WI38 (cell line): ENCODE measurements around the gene PTBP2.

Source experiments
- H3K4me3 ChIP-seq: 2 replicates; pipeline ENCODE4 v1.5.1; 2011; ENCODE audit warnings: low read depth, mild to moderate bottlenecking, control low read depth, low read length
- TF ChIP-seq, protein P1 (sequence below): IDR thresholded peaks from 2 replicates; pipeline ENCODE4 v1.5.1; 2012; ENCODE audit warnings: low read depth, mild to moderate bottlenecking, control low read depth, low read length

PTBP2 gene

GRCh38 chr1:96820671-96821070, 99.1 kb downstream of the PTBP2 start:
- H3K4me3 ChIP-seq, result no peak overlapping the region
- TF ChIP-seq, protein P1, sequence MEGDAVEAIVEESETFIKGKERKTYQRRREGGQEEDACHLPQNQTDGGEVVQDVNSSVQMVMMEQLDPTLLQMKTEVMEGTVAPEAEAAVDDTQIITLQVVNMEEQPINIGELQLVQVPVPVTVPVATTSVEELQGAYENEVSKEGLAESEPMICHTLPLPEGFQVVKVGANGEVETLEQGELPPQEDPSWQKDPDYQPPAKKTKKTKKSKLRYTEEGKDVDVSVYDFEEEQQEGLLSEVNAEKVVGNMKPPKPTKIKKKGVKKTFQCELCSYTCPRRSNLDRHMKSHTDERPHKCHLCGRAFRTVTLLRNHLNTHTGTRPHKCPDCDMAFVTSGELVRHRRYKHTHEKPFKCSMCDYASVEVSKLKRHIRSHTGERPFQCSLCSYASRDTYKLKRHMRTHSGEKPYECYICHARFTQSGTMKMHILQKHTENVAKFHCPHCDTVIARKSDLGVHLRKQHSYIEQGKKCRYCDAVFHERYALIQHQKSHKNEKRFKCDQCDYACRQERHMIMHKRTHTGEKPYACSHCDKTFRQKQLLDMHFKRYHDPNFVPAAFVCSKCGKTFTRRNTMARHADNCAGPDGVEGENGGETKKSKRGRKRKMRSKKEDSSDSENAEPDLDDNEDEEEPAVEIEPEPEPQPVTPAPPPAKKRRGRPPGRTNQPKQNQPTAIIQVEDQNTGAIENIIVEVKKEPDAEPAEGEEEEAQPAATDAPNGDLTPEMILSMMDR, result no peak

DNA sequence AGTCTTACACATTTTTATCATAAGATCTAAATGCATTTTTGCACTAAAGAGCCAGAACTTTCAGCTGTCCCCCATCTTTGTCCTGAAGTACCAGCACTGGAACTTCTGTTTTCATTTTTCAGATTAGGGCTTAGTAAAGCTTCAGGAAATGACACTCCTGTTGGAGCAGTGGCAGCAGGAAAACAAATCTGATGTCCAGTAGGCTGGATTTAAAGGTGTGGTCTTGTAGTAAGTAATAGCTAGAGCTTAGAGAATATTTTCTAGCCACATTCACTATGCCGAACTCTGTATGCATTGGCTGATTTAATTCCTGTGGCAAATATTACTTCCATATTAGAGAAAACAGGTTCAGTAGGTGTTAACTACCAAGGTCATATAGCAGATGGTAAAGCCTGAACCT, 103.6 kb downstream of the PTBP2 start:
- TF ChIP-seq, protein P1, result no peak
- H3K4me3 ChIP-seq, result no peak overlapping the region

DNA sequence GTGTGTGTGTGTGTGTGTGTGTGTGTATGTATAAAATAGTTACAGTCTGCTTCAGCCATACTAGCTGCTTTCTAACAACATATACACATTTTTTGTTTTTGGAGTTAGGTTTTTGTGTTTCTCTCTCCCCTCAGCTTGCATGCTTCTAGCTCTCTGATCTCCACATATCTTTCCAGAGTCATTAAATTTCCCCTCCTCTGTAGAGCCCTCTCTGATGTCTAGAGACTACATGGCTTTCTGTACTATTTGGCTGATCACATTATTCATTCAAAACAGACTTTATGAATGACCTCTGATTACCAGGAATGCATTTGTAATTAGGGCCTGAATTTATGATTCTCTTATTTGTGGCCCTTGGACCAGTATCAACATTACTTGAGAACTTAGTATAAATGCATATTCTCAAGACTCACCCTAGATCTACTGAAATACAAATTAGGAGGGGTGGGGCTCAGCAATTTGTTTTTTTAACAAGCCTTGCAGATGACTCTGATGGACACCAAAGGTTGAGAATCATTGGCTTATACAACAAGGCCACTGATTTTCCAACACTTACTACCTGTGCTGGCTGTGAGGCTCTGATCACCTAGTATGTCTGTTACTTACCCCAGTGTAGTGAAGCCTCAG, 104.5 kb downstream of the PTBP2 start:
- no peak overlapping the region for H3K4me3 ChIP-seq
- TF ChIP-seq, protein P1, result no peak

- TF ChIP-seq, protein P1, result no peak
- H3K4me3 ChIP-seq, result no peak overlapping the region
These were observed 111.8 kb downstream of the PTBP2 start for GRCh38 chr1:96833376-96833775.

GRCh38 chr1:96834986-96835385, 113.4 kb downstream of the PTBP2 start:
- TF ChIP-seq, protein P1, result no peak
- H3K4me3 ChIP-seq, result no peak overlapping the region

GRCh38 chr1:96837057-96837780, 115.6 kb downstream of the PTBP2 start:
- H3K4me3 ChIP-seq, result no peak overlapping the region
- TF ChIP-seq, protein P1, result no peak

GRCh38 chr1:96837781-96838216, 116.2 kb downstream of the PTBP2 start:
- TF ChIP-seq, protein P1, result no peak
- no peak overlapping the region for H3K4me3 ChIP-seq
